H1 (cell line): ENCODE results near the gene IFT80. TPM values are rescaled to one million over a fixed set of nuclear protein-coding genes. Genes with fewer than 3 reads are reported as not detected.

Experiments
- CTCF ChIA-PET: fragments of 300-600 bp; sonication (Branson Sonifier 250); formaldehyde crosslinking; loops from one replicate; lab custom pipeline; 2021; ENCODE audit not compliant: partially characterized antibody; lab: Charles Lee
- POLR2A ChIA-PET: fragments of 300-600 bp; sonication (Branson Sonifier 250); formaldehyde crosslinking; loops from one replicate; lab custom pipeline; 2021; ENCODE audit warnings: inconsistent platforms; ENCODE audit not compliant: partially characterized antibody; lab: Charles Lee
- DNase-seq, 2 experiments: peaks; one replicate each; pipeline versions ENCODE4 v3.0.0 to v3.0.0-alpha.2; 2010 to 2022; ENCODE audit warnings: low spot score in 2 of 2, low read depth in 1 of 2, mixed read lengths in 1 of 2
- FAIRE-seq: peaks from 2 replicates; lab custom pipeline; 2011; peaks lifted over from hg19 to GRCh38; lab: Jason Lieb, UNC
- H2AFZ ChIP-seq: 2 replicates; pipeline ENCODE4 v1.8.1; 2012; ENCODE audit warnings: low read length, inconsistent platforms
- H2AK5ac ChIP-seq: 2 replicates; pipeline ENCODE4 v1.6.1; 2013; ENCODE audit warnings: low read depth, low read length
- H2BK120ac ChIP-seq: replicated peaks from 2 replicates; pipeline ENCODE3; 2013; ENCODE audit warnings: low read depth, low read length, inconsistent platforms
- H2BK12ac ChIP-seq: 2 replicates; pipeline ENCODE4 v1.6.1; 2013; ENCODE audit warnings: low read depth, low read length
- H2BK15ac ChIP-seq: 2 replicates; pipeline ENCODE4 v1.6.1; 2013; ENCODE audit warnings: low read length
- H2BK20ac ChIP-seq: 2 replicates; pipeline ENCODE4 v1.6.1; 2013; ENCODE audit warnings: low read length
- H2BK5ac ChIP-seq: 2 replicates; pipeline ENCODE4 v1.6.1; 2013; ENCODE audit warnings: low read depth, low read length
- H3K14ac ChIP-seq: 2 replicates; pipeline ENCODE4 v1.6.1; 2013; ENCODE audit warnings: inconsistent platforms; ENCODE audit not compliant: insufficient read length
- H3K18ac ChIP-seq: 2 replicates; pipeline ENCODE4 v1.6.1; 2013; ENCODE audit warnings: low read length; ENCODE audit errors: extremely low read depth
- H3K23ac ChIP-seq: 2 replicates; pipeline ENCODE4 v1.6.1; 2013; ENCODE audit warnings: inconsistent platforms; ENCODE audit not compliant: insufficient read length
- H3K23me2 ChIP-seq: 2 replicates; pipeline ENCODE4 v1.6.1; 2013; ENCODE audit warnings: low read depth, low read length
- H3K27ac ChIP-seq: 2 replicates; pipeline ENCODE4 v1.6.1; 2011; ENCODE audit warnings: low read depth, low read length, inconsistent platforms
- H3K27me3 ChIP-seq, 4 experiments: replicated peaks in 1 of 4; 1 replicate in 1 of 4; 2 replicates in 3 of 4; pipeline versions ENCODE4 v1.6.1 to v1.8.1; 2011 to 2013; ENCODE audit warnings: low read length in 3 of 4, mild to moderate bottlenecking in 3 of 4, inconsistent platforms in 2 of 4, mixed read lengths in 2 of 4, moderate library complexity in 1 of 4; ENCODE audit not compliant: control insufficient read depth in 3 of 4, insufficient read depth in 3 of 4; ENCODE audit errors: extremely low read depth in 1 of 4
- H3K36me3 ChIP-seq, 4 experiments: 2 replicates each; pipeline versions ENCODE4 v1.6.1 to v1.8.1; 2011 to 2013; ENCODE audit warnings: mild to moderate bottlenecking in 4 of 4, low read length in 3 of 4, moderate library complexity in 2 of 4, control low read depth in 1 of 4, inconsistent platforms in 1 of 4; ENCODE audit not compliant: insufficient read depth in 4 of 4, control insufficient read depth in 2 of 4
- H3K4ac ChIP-seq: replicated peaks from 2 replicates; pipeline ENCODE3; 2013; ENCODE audit warnings: low read length, low read depth, mixed read lengths, inconsistent platforms; ENCODE audit not compliant: insufficient read length
- H3K4me1 ChIP-seq, 4 experiments: replicated peaks in 1 of 4; 1 replicate in 1 of 4; 2 replicates in 3 of 4; pipeline versions ENCODE4 v1.6.1 to v1.8.1; 2011 to 2013; ENCODE audit warnings: low read length in 3 of 4, inconsistent platforms in 2 of 4, mixed read lengths in 1 of 4; ENCODE audit not compliant: insufficient read depth in 4 of 4, control insufficient read depth in 3 of 4
- H3K4me2 ChIP-seq, 2 experiments: 2 replicates each; pipeline versions ENCODE4 v1.6.1 to v1.8.1; 2011 to 2013; ENCODE audit warnings: low read depth in 2 of 2, low read length in 2 of 2, control low read depth in 1 of 2, inconsistent platforms in 1 of 2, mild to moderate bottlenecking in 1 of 2; ENCODE audit not compliant: insufficient read depth in 1 of 2
- H3K4me3 ChIP-seq, 4 experiments: fragments of 200-600, 300-600 bp in 1 of 4; sonication (generic), shearing (Covaris generic), sonication (Bioruptor Twin) in 1 of 4; 2 replicates each; pipeline versions ENCODE4 v1.5.1 to v1.8.1; 2011 to 2016; ENCODE audit warnings: low read length in 4 of 4, low read depth in 3 of 4, control low read depth in 2 of 4, inconsistent platforms in 2 of 4, mild to moderate bottlenecking in 2 of 4, mixed read lengths in 1 of 4, moderate library complexity in 1 of 4; ENCODE audit not compliant: insufficient read depth in 2 of 4; ENCODE audit errors: extremely low read depth in 1 of 4
- H3K56ac ChIP-seq: replicated peaks from 2 replicates; pipeline ENCODE3; 2013; ENCODE audit warnings: low read depth, mild to moderate bottlenecking, mixed read lengths, low read length, inconsistent platforms; ENCODE audit not compliant: insufficient read length
- H3K79me1 ChIP-seq: 2 replicates; pipeline ENCODE4 v1.6.1; 2013; ENCODE audit warnings: low read depth, low read length, control low read depth
- H3K79me2 ChIP-seq, 2 experiments: 2 replicates each; pipeline versions ENCODE4 v1.6.1 to v1.8.1; 2012 to 2013; ENCODE audit warnings: low read length in 2 of 2, mild to moderate bottlenecking in 2 of 2, inconsistent platforms in 1 of 2; ENCODE audit not compliant: insufficient read depth in 2 of 2, control insufficient read depth in 1 of 2
- H3K9ac ChIP-seq, 4 experiments: replicated peaks in 1 of 4; 1 replicate in 1 of 4; 2 replicates in 3 of 4; pipeline versions ENCODE4 v1.6.1 to v1.8.1; 2011 to 2013; ENCODE audit warnings: low read depth in 3 of 4, low read length in 3 of 4, control low read depth in 2 of 4, mild to moderate bottlenecking in 2 of 4, moderate library complexity in 2 of 4, inconsistent platforms in 1 of 4; ENCODE audit errors: extremely low read depth in 1 of 4
- H3K9me3 ChIP-seq, 2 experiments: 2 replicates each; pipeline versions ENCODE4 v1.6.1 to v1.8.1; 2012 to 2013; ENCODE audit warnings: mild to moderate bottlenecking in 2 of 2, moderate library complexity in 2 of 2, control low read depth in 1 of 2, inconsistent platforms in 1 of 2, low read depth in 1 of 2, low read length in 1 of 2, mixed read lengths in 1 of 2; ENCODE audit not compliant: insufficient read depth in 2 of 2
- H4K20me1 ChIP-seq, 2 experiments: replicated peaks in 1 of 2; 2 replicates each; pipeline versions ENCODE3 to v1.8.1; 2011 to 2013; ENCODE audit warnings: inconsistent platforms in 2 of 2, low read length in 2 of 2, mild to moderate bottlenecking in 1 of 2; ENCODE audit not compliant: insufficient read depth in 2 of 2, control insufficient read depth in 1 of 2
- H4K5ac ChIP-seq: 2 replicates; pipeline ENCODE4 v1.6.1; 2013; ENCODE audit warnings: low read length, low read depth, mixed read lengths, inconsistent platforms; ENCODE audit not compliant: insufficient read length
- H4K8ac ChIP-seq: 2 replicates; pipeline ENCODE4 v1.8.0; 2013; ENCODE audit warnings: mild to moderate bottlenecking, moderate library complexity, low read length, inconsistent platforms; ENCODE audit not compliant: insufficient read depth; ENCODE audit errors: extremely low read depth
- H4K91ac ChIP-seq: replicated peaks from 2 replicates; pipeline ENCODE3; 2013; ENCODE audit warnings: low read length, mixed read lengths, inconsistent platforms; ENCODE audit not compliant: insufficient read length
- BCL11A ChIP-seq, 2 experiments: IDR thresholded peaks; one replicate each; pipeline ENCODE4 v1.6.1; 2011; ENCODE audit warnings: low read depth in 2 of 2, low read length in 2 of 2, mild to moderate bottlenecking in 2 of 2
- BRCA1 ChIP-seq: IDR thresholded peaks from 2 replicates; pipeline ENCODE4 v1.6.1; 2012; ENCODE audit warnings: low read depth, low read length, improper control_type of control experiment
- CEBPB ChIP-seq: IDR thresholded peaks from 2 replicates; pipeline ENCODE4 v1.6.1; 2012; ENCODE audit warnings: low read depth, low read length
- CTBP2 ChIP-seq: IDR thresholded peaks from 2 replicates; pipeline ENCODE4 v1.7.0; 2011; ENCODE audit warnings: borderline replicate concordance, mild to moderate bottlenecking, moderate library complexity, mixed read lengths, low read length; ENCODE audit not compliant: insufficient read depth, insufficient read length
- HDAC6 ChIP-seq: IDR thresholded peaks from one replicate; pipeline ENCODE4 v1.7.1; 2012; ENCODE audit warnings: low read depth, mild to moderate bottlenecking, inconsistent platforms, low read length, moderate library complexity
- RNF2 ChIP-seq: fragments of 200-900, 300-1000 bp; sonication (generic); IDR thresholded peaks from 2 replicates; pipeline ENCODE4 v1.7.1; 2016; ENCODE audit warnings: borderline replicate concordance, low read depth, mild to moderate bottlenecking, antibody characterized with exemption, low read length; ENCODE audit not compliant: poor library complexity, severe bottlenecking; ENCODE audit errors: missing control alignments
- SIX5 ChIP-seq: IDR thresholded peaks from 2 replicates; pipeline ENCODE4 v1.6.1; 2011; ENCODE audit warnings: mild to moderate bottlenecking, low read depth, low read length
- TAF7 ChIP-seq: optimal IDR thresholded peaks from 2 replicates; pipeline ENCODE3; 2011; ENCODE audit warnings: low read depth, mild to moderate bottlenecking, inconsistent platforms, low read length, moderate library complexity, borderline replicate concordance
- TEAD4 ChIP-seq: IDR thresholded peaks from 2 replicates; pipeline ENCODE4 v1.6.1; 2012; ENCODE audit warnings: low read depth, low read length, inconsistent platforms, mixed read lengths
- WGBS, 2 experiments: shearing (Covaris generic) in 1 of 2; methylation state at CpG; one replicate each; pipeline versions ENCODE4 v1.1.6 to v1.1.7; 2013 to 2015; ENCODE audit warnings: low lambda C conversion rate in 2 of 2, mixed read lengths in 2 of 2, inconsistent platforms in 1 of 2, low coverage in 1 of 2, missing lambda C conversion rate in 1 of 2; ENCODE audit not compliant: insufficient replicate concordance in 2 of 2, insufficient coverage in 1 of 2, insufficient read length in 1 of 2; ENCODE audit errors: extremely low coverage in 1 of 2, missing lambda C conversion rate in 1 of 2; 5-methylcytosine and 5-hydroxymethylcytosine counted together
- polyA plus RNA-seq, 7 experiments: library from polyadenylated mRNA; depleted of rRNA in 3 of 7; stranded (reverse) in 5 of 7; unstranded in 2 of 7; fragments of >200 nt in 5 of 7; fragments of 200-250 nt in 2 of 7; gene quantifications; 1 replicate in 5 of 7; 2 replicates in 1 of 7; 4 replicates in 1 of 7; pipeline versions ENCODE4 v1.2.1 to v1.2.3, GENCODE V29; 2011 to 2013; ENCODE audit warnings: missing spikeins in 2 of 7, mixed read lengths in 2 of 7
- total RNA-seq: library from RNA; stranded (reverse); fragmentation: NEBNext Ultra II Directional; extraction: Animal tissue kit (Norgen Biotek cat#: 25700); gene quantifications from 2 replicates; pipeline ENCODE4 v1.2.1, GENCODE V29; 2021

Gene IFT80
- total and polyA plus RNA-seq, 2 of the 8 experiments (the other 6 are each of a cell fraction or from before 2014, with no cell fraction given): 7.2 to 25.9 TPM

GRCh38 chr3:160210799-160211221, 188.2 kb downstream of the IFT80 start:
- H3K36me3 ChIP-seq: no peaks in the 10 kb centered on the region; a peak in 1 of 8 replicates
- POLR2A ChIA-PET: interaction anchor here (1.2 kb wide), 1 partner anchor 10 kb away, joined by 3 read pairs; no protein-coding TSS in a partner anchor
- H2AK5ac ChIP-seq: no peak overlapping the region
- no peak overlapping the region for H3K56ac ChIP-seq
- 93% methylated on average over 1 of the region's 1 CpG; no CpG with 5 or more reads in 1 of the 2 experiments for WGBS, 2 experiments
- H2BK20ac ChIP-seq: no peak overlapping the region
- H3K79me1 ChIP-seq: no peaks in the 10 kb centered on the region
- no peak overlapping the region for H3K9ac ChIP-seq
- no peaks in the 10 kb centered on the region for H3K9me3 ChIP-seq
- H2BK12ac ChIP-seq: no peak overlapping the region
- no peak overlapping the region for H4K91ac ChIP-seq
- H2BK120ac ChIP-seq: no peak overlapping the region
- DNase-seq (no peak), FAIRE-seq (peak; percentile 39)
- H4K20me1 ChIP-seq: no peaks in the 10 kb centered on the region
- H3K27ac ChIP-seq: no peak overlapping the region
- no peak overlapping the region for H4K5ac ChIP-seq
- CTCF ChIA-PET: interaction anchor here (0.7 to 3.6 kb wide), 16 partner anchors 9 to 390 kb away, joined by 3 to 21 read pairs (median 3); no protein-coding TSS in a partner anchor
- no peak overlapping the region for H3K14ac ChIP-seq
- no peak overlapping the region for H3K4me2 ChIP-seq
- no peaks in the 10 kb centered on the region for H3K23me2 ChIP-seq
- H3K18ac ChIP-seq: no peak overlapping the region
- H3K4ac ChIP-seq: no peak overlapping the region
- no peak overlapping the region for H3K4me3 ChIP-seq
- no peak overlapping the region for H2AFZ ChIP-seq
- H3K4me1 ChIP-seq: no peaks in the 10 kb centered on the region
- no peak overlapping the region for H2BK15ac ChIP-seq
- H3K23ac ChIP-seq: no peak overlapping the region
- no peak overlapping the region for H4K8ac ChIP-seq
- no peaks in the 10 kb centered on the region for H3K79me2 ChIP-seq
- H2BK5ac ChIP-seq: no peak overlapping the region
- no peaks in the 10 kb centered on the region for H3K27me3 ChIP-seq
- TF ChIP-seq SIX5: no peak
- 0 out of 2 replicates have a peak, but pooled peaks have one; percentile 52 for TF ChIP-seq CEBPB
- TF ChIP-seq BRCA1: no peak
- no peak for TF ChIP-seq HDAC6
- no peak for TF ChIP-seq CTBP2
- TF ChIP-seq TEAD4: peak; percentile 69; the same call in 1 of the 2 replicates
- TF ChIP-seq RNF2: no peak
- TF ChIP-seq BCL11A (IDR thresholded peaks at IDR 0.05; ENCODE audit: low read depth in 2 of 2, low read length in 2 of 2): no peak
- TF ChIP-seq TAF7: no peak
